Measurements from ENCODE around the gene SPRR4.

GRCh38 chr1:152970495-152970894, at the start of gene SPRR4:
- TF ChIP-seq POLR2A (IDR thresholded peaks at IDR 0.05; ENCODE audit: low read length) (no peak), GATA1 (IDR thresholded peaks at IDR 0.05; ENCODE audit: low read depth, low read length) (no peak)
